ENCODE measurements around the gene ABHD12. TPM values are rescaled to one million over a fixed set of nuclear protein-coding genes. Genes with fewer than 3 reads are reported as not detected.

Gene ABHD12
- total RNA-seq = 10 to 100 TPM; 70.1 to 84.7 TPM

- intact Hi-C loops (cut with DNase I) = loop anchor here (2.0 to 10.0 kb wide), 3 partner anchors 94 to 396 kb away; partner anchors contain the start of gene ENTPD6
- DNase-seq (ENCODE audit: low spot score) = peak; percentile 96
- peak within 1 kb of the TSS; percentile 83 to 89 for H3K4me3 ChIP-seq
- H3K27ac ChIP-seq = peak within 1 kb of the TSS; percentile 86 to 94
- under 1% methylated on average over 53 of the region's 91 CpGs for WGBS
- no peaks in the 10 kb centered on the region for H3K9me3 ChIP-seq
- TF ChIP-seq POLR2AphosphoS5 (IDR thresholded peaks at IDR 0.05) (peak; percentile 82), CTCF (IDR thresholded peaks at IDR 0.05) (peak in 2 of 4 experiments; percentile 19 to 22), POLR2A (IDR thresholded peaks at IDR 0.05) (peak; percentile 68)
- H3K4me1 ChIP-seq (replicated peaks) = no peaks in the 10 kb centered on the region
- no peaks in the 10 kb centered on the region for H3K27me3 ChIP-seq (replicated peaks; ENCODE audit: insufficient read depth)
- no peaks in the 10 kb centered on the region for H3K36me3 ChIP-seq
These were observed at the start of gene ABHD12 for GRCh38 chr20:25390538-25391528. Gene ABHD12, minus strand, starts transcription at chr20:25390835. Its CDS starts 132 bp downstream, at chr20:25390703.

- Histone ChIP-seq H3K4me3 (no peak overlapping the region), H3K27ac (no peak overlapping the region), H3K36me3 (no peaks in the 10 kb centered on the region), H3K27me3 (replicated peaks; ENCODE audit: insufficient read depth) (no peaks in the 10 kb centered on the region), H3K9me3 (no peaks in the 10 kb centered on the region), H3K4me1 (replicated peaks) (no peaks in the 10 kb centered on the region)
- no peak for TF ChIP-seq POLR2A (IDR thresholded peaks at IDR 0.05)
- TF ChIP-seq CTCF (IDR thresholded peaks at IDR 0.05) = no peak
- TF ChIP-seq POLR2AphosphoS5 (IDR thresholded peaks at IDR 0.05) = no peak
- DNase-seq (ENCODE audit: low spot score) = no peak
- intact Hi-C loops (cut with DNase I) = no loop called here
- 69% methylated on average over 3 of the region's 3 CpGs for WGBS
These were observed 48.7 kb upstream of the ABHD12 start for GRCh38 chr20:25439328-25439727.

- Histone ChIP-seq H3K9me3 (no peaks in the 10 kb centered on the region), H3K4me3 (no peak overlapping the region), H3K36me3 (no peaks in the 10 kb centered on the region), H3K27me3 (replicated peaks; ENCODE audit: insufficient read depth) (no peaks in the 10 kb centered on the region), H3K27ac (no peak overlapping the region), H3K4me1 (replicated peaks) (no peaks in the 10 kb centered on the region)
- intact Hi-C loops (cut with DNase I) = no loop called here
- no peak for DNase-seq (ENCODE audit: low spot score)
- TF ChIP-seq POLR2A (IDR thresholded peaks at IDR 0.05) = no peak
- no peak for TF ChIP-seq CTCF (IDR thresholded peaks at IDR 0.05)
- no peak for TF ChIP-seq POLR2AphosphoS5 (IDR thresholded peaks at IDR 0.05)
- 41% methylated on average over 4 of the region's 4 CpGs for WGBS
These were observed 46.5 kb upstream of the ABHD12 start for GRCh38 chr20:25437153-25437581.

- TF ChIP-seq POLR2AphosphoS5 (IDR thresholded peaks at IDR 0.05) (no peak), POLR2A (IDR thresholded peaks at IDR 0.05) (no peak), CTCF (IDR thresholded peaks at IDR 0.05) (no peak)
- no peak for DNase-seq (ENCODE audit: low spot score)
- no peaks in the 10 kb centered on the region for H3K9me3 ChIP-seq
- intact Hi-C loops (cut with DNase I) = no loop called here
- 93% methylated on average over 3 of the region's 3 CpGs for WGBS
- H3K27me3 ChIP-seq (replicated peaks; ENCODE audit: insufficient read depth) = no peaks in the 10 kb centered on the region
- H3K4me1 ChIP-seq (replicated peaks) = no peaks in the 10 kb centered on the region
- H3K27ac ChIP-seq = no peak overlapping the region
- no peak overlapping the region for H3K4me3 ChIP-seq
- H3K36me3 ChIP-seq = no peaks in the 10 kb centered on the region
These were observed 33.9 kb upstream of the ABHD12 start for GRCh38 chr20:25424536-25424935.
